ENCODE data around the gene CSMD2.

CSMD2 gene

DNA sequence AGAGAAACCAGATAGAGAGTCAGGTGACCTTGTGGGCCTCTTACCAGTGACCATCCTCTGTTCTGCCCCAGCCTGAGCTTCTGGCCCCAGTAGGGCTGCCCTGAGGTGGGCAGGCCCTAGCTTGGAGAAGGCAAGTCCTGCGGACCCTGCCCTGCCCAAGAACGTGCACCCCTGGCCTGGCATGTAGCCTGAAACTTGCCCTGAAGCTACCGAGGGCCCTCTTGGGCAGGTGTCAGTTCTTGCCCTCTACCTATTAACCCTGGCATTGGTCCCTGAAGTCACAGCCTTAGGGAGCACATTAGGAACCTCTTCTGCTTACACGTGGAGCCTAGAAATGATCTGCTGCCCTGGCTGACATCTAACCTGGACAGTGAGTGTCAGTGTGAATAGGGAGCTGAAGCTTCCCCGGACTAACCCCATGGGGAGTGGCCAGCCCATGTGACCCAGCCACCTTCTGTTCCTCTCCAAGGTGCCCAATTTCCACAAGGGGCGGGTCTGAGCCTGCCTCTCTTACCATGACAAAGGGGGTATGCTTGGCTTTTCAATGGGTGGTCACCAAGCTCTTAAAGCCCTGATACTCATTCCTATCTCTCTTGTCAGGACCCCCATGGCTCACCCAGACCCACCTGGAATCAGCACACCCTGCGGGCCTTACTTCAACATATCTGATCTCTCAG lies 529.6 kb downstream of the CSMD2 start:
- DNase-seq (ENCODE audit: low read depth): no peak

DNA sequence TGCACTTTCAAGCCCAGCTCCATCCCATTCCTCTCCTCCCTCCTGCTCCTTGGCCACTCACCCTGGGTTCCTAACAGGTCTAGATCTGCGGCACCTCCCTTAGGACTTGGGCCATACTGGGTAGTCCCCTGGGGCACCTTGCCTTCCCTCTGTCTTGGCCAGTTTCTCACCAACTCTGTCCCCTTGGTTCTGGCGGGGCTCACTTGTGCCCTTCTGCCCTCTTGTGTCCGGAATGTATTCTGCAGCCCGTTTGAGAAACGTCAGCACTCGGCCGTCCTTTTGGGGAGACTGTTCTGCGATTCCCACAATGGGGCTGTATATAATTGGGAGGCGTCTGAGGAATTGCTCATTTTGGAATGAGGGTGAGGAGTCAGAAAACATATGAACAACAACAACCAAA lies 530.2 kb downstream of the CSMD2 start:
- peak; percentile 49 for DNase-seq (ENCODE audit: low read depth)

DNA sequence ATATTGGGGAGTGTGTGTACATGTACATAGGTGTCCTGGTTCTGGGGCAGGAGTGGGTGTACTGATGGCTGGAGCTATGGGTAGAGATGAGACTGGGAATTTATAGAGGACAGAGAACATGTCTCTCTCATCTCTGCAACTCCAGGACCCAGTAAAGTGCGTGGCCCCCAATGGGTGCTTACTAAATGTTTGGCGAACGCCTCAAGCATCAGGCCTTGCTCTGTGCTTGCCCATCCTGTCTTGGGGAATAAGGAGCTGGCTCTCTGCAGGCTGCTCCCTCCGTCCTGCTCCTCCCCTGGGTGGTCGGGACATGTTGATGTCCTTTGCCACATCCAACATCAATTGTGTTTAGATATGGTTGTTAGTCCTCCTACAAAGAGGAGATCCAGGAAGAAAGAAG lies 530.9 kb downstream of the CSMD2 start:
- no peak for DNase-seq (ENCODE audit: low read depth)

DNA sequence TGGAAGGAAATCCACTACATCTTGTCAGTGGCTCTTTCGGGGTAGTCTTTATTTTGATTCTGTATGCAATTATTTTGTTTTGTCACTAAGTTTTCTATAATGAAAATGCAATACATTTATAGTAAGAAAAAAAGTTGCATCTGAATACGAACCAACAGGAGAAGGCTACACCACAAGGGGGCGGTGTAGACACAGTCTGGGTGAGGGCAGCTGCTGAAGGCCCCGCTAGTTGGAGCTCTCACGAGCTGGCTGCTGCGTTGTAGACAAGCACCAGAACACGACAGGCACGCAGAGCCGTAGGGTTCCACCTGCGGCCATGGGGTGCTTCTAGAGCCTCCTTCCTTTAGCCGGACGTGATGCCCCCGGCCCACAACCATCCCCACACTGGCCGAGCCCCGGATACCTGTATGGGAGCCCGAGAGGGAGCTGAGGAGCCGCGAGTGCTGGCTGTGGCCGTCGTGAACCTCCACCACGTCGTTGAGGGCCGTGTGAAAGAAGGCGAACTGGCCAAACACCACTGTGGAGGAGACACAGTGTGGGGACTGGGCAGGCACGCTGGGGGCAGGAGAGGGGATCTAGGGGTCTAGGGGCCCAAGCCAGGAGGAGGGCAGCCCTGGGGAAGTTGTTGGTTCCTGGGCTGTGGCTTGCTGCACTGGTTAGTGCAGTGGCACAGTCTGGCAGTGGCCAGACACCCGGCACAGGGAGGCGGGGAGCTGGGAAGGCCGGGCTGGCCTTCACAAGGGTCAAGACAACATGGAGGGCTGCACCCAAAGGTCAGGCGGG lies 531.8 kb downstream of the CSMD2 start:
- peak; percentile 80 for DNase-seq (ENCODE audit: low read depth)

DNA sequence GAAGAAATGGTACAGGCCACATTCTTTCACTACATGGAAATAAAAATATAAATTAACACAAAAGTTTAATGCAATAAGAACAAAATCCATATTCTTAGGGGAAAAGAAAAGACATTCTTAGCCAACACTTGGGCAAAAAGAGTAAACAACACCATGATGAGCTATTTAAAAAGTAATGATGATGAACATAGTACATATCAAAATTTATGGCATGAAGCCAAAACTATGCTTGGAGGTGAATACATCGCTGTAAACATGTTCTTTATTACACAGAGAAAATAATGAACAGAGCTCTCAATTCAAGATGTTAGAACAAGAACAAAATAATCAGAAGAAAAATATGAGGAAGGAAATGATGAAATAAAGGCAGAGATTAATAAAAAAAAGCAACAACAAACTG lies 534.3 kb downstream of the CSMD2 start:
- no peak for DNase-seq (ENCODE audit: low read depth)

DNA sequence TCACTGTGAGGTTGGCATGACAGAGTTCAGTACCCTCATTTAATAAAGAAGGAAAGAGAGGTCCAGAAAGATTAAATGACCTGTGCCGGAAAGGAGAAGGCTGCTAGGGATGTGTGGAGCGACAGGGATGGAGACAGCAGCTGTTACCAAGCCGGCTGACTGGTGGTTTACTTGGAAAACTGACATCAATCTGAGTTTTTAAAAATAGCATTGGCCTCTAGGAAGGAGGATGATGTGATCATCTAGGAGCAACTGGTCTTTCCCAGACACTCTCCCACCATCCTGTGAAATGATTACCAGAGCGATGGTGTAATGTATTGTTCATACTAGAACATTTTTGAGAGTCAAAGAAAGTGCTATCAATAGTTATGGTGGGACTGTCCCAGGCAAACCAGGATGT lies 538.2 kb downstream of the CSMD2 start:
- DNase-seq (ENCODE audit: low read depth): no peak

DNA sequence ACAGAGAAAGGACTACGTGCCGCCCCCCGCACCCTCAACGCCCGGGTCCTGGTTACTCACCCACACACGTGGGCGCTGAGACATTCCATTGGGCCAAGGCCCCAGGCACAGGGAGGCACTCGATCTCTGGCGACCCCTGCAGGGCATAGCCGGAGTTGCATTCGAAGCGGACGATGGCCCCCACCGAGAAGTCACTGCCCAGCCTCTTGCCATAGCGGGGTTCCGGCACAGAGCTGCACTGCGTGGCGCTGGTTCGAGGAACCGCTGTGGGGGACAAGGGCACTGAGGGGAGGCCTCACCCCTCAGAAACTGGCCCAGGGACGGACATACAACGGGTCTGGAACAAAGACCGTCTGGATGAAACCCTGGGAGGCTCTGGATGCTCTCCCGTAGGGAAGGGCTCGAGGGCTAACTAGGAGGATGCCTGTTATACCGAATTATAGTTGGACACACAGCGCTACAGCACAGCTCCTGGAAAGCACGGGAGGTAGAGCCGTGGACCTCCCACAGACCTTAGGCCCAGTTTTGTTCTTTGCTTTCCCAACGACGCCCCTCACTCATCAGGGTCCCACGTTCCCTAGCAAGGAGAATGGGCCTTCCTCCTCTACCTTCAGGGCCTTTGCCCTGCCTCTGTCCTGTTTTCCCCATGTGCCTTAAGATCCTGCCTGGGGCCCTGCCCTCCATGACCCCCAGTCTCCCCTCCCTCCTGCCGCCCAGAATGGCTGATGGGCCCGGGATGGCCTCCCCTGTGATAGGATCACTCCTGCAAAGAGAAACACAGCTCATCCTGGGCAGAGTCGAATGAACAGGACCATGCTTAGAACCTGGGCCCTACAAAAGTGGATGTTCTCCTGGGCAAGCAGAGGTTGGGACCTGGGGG lies 539.8 kb downstream of the CSMD2 start:
- DNase-seq (ENCODE audit: low read depth): peak; percentile 7

DNA sequence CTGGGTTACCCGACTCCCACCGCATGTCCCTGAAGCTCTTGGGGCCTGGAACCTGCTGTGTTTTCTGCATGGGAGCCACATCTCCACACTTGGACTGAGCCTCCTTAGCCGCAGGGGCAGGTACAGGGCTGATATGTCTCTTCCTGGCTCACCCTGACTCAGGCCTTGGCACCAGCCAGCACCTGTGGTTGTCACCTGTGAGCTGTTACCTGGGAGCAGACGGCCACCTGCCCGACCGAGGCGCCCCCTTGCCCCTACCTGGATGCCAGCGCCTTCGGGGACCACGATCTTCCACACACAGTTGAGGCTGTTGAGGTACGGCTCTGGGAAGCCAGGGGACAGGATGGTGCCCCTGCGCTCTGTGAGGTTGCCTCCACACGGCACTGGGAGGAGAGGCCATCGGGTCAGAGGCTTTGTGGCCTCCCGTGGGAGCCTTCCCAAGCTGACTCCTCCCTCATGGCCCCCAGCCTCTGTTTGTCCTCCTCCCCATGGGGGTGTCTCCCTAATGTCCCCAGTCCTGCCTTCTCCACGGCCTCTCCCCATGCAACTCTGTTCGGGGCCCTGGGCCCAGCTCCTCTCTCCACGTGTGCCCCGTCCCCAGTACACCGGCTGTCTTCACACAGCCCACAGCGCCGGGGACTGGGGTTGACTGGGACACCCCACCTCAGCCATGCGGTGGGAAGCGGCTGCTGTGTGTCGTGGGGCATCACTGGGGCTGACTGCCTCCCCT lies 540.6 kb downstream of the CSMD2 start:
- no peak for DNase-seq (ENCODE audit: low read depth)

DNA sequence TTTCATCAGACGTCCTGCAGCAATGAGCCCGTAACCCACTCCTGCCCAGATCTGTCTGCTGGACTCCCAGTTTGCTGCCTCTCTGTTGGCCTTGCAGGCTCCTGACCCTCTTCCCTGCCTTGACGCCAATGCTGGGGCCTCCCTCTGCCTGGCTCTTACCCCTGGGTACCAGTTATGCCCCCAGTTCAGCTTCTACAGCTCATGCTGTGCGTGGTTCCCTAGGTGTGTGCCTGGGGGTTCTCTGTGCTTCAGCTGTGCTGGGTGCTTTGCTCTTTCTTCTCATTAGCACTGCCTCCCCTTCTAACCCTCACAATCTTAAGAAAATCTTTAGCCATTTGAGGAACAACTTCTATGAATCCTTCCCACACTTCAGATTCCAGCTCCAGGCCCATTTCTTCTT lies 541.2 kb downstream of the CSMD2 start:
- DNase-seq (ENCODE audit: low read depth): no peak

DNA sequence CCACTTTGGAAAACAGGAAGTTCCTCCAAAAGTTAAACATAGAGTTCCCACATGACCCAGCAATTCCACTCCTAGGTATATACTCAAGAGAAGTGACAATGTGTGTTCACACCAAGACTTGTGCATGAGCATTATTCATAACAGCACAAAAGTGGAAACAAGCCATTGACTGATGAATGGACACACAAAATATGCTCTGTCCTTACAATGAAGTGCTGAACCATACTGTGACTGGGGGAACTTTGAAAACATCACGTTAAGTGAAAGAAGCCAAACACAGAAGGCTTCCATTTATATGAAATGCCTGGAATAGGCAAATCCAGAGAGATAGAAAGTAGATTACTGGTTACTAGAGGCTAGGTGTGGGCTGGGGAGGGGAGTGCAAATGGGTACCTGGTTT lies 542.3 kb downstream of the CSMD2 start:
- no peak for DNase-seq (ENCODE audit: low read depth)

DNA sequence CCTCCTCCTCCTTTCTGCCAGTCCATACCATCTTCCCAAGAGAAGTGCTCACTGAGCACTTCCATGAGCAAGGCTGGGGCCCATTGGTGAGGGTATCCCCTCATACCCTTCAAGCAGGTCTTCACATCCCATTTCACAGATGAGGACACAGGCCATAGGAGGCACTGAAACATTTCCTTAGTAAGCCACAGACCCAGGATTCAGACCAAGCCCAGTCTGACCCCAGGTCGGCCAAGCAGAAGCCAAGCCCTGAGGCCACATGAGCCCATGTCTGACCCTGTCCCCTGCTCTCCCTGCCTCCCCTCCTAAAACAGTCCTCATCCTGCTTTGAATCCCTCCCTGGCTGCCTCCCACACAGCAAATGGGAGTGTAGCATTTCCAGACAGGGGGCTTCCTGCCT lies 546.4 kb downstream of the CSMD2 start:
- DNase-seq (ENCODE audit: low read depth): no peak

DNA sequence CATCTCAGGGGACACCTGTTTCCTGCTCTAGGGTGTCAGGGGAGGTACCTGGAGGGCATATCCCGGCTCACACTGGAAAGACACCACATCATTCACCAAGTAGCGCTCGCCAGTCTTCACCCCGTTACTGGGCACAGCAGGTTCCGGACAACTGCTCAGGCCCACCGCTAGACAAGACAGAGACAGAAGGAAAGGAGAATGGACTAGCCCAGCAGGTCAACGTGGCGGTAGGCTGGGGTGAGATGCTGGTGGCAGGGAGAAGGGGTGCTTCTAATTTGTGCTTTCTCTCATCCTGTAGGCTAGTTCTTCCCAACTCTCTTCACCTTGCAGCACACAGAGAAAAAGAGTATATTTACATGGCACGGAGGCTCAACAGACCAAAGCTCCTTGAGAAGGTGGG lies 547.6 kb downstream of the CSMD2 start:
- DNase-seq (ENCODE audit: low read depth): no peak

DNA sequence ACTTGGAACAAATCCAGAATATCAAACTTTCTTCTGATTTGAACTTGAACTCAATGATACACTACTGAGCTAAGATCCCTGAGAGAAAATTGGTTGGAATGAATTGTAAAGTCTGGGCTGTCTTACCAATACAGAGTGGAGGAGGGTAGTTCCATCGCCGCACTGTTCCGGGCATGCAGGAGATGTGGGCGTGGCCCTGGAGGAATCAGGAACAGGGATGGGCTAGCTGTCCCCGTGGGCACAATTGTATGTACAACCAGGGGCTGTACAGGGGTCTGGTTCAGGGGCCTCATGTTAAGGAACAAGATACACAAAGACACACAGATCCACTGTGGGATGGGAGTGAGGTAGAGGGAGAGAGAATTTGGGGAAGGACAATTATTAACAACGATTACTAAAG lies 548.2 kb downstream of the CSMD2 start:
- no peak for DNase-seq (ENCODE audit: low read depth)

DNA sequence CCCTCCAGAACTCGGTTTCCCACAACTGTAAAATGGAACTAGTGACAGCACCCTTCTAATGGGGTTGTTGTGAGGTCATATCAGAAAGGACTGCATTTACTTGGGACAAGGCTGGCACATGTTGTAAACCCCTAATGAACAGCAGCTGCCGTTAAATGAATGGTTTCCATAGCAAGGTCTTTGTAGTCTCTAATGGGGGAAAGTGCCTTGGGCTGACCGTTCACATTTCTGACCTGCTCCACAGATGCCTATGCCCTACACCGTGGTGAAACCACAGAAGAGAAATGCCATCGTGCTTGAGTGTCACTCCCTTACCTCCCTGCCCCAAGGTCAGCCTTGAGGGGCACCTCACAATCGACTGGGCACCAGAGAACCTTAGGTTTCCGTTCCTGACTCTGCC lies 549.5 kb downstream of the CSMD2 start:
- no peak for DNase-seq (ENCODE audit: low read depth)

DNA sequence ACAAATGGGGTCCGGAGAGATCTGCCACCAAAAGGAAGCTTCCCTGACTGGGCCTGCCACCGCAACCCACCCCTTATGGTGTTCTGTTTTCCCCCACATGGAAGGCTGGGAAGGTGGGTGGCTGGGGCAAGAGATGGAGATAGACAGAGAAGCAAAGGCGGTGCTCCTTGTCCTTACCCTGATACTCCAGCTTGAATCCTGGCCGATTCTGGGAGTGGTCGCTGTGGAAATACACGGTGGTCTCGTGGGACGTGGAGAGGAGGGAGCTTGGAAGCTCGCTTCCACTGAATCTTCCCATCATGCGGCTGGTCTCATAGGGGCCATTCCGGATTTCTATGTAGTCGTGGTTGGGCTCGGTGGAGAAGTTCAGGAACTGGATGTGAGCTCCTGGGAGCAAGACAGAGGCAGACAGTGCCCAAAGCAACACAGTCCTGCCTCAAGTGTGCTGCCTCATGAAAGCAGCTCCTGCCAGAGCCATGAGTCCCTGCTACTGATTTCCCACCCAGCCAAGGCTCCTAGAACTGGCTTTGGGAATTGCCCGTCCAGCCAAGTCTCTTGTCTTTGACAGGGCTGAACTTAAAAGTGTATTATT lies 554.1 kb downstream of the CSMD2 start:
- DNase-seq (ENCODE audit: low read depth): no peak

DNA sequence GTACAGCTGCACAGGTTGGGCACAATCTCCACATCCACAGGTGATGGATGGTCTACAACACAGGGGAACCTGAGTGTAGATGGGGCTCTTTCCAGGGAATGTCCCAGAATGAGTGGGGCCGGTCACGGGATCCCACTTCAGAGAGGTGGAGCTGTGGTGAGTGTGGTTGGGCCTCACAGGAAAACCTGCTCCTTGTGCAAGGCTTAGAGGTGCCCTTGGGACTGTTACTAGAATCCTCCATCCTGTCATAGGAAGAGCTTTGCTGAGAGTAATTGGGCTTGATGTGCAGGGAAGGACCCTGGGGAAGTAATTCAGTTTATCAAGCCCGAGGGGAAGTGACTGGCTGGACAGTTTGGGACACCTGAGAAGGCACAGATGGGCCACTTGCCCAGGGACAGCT lies 554.6 kb downstream of the CSMD2 start:
- no peak for DNase-seq (ENCODE audit: low read depth)

DNA sequence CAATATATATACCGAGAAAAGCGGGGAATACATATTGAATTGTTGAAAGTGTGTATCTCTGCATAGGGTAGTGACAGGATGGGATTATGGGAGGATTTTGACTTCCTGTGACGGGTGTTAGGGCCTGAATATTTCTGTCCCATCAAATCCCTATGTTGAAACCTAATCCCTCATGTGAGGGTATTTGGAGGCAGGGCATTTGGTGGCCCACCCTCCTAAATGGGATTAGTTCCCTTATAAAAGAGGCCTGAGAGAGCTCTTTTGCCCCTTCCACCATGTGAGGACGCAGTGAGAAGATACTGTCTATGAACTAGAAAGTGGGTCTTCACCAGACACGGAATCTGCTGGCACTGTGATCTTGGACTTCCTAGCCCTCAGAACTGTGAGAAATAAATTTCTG lies 555.3 kb downstream of the CSMD2 start:
- no peak for DNase-seq (ENCODE audit: low read depth)

DNA sequence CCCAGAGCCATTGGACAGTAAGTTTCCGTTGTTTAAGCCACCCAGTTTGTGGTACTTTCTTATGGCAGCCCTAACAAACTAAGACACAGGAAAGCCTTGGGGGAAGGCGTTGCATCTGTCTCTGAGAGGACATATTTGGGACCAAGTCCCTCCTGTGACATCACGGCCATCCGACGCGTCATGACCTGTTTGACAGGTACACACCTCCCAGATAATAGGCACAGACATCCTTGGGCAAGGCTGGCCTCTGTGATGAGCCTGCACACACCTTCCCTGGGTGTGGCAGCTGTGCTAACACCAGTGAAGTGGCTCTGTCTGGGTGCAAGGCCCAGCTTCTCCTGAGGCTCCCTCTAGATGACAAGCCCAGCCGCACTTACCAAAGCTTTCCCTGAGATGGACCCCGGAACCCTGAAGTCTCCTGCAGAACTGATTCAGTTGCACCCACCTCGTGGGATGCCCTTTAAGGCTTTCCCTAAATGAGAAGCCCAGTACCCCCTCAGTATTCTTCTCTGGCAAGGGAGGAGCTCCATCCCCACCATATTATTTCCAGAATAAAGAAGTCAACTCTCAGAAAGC lies 556.1 kb downstream of the CSMD2 start:
- no peak for DNase-seq (ENCODE audit: low read depth)

DNA sequence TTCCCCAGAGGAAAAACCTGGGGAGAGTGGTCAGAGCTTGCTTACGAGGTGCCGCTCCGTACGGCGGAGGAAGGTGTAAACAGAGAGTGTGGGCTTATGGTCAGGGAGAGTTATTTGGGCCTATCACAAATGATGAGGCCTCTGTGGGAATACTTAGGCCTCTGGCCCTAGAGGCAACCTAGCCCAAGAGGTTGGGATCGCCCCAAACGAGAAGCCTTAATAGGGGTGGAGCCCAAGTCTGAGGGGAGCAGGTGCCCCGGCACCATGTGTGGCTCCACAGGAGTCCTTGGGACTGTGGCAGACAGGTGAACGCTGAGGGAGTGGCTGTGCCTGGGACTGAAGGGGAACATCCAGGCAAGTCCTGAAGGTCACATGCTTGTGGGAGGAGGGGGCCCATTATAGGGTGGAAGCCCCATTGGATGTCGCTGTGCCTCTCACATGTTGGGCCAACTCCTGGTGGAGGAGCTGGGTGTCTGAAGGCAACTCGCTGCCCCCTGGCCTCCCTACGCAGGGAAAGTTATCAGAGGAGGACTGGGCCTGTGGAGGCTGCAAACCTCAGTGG lies 557.5 kb downstream of the CSMD2 start:
- no peak for DNase-seq (ENCODE audit: low read depth)

DNA sequence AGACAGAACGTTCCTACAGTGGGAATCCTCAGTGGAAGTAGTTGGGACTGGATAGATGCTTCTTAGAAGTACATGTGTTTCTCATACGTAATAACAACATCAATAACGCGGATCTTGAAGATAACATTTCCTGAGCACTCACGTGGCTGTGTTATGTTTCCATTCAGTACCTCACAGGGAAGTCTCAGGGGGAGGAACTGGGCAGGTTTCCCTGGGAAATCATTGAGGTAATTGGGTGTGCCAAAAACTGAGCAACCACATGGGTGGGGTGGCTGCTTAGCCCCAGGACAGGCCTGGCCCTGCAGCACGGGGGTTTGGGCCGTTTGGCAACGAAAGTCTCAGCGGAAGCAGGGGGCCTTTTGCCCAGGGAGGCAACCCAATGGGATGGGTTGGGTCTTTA lies 558.8 kb downstream of the CSMD2 start:
- DNase-seq (ENCODE audit: low read depth): no peak

DNA sequence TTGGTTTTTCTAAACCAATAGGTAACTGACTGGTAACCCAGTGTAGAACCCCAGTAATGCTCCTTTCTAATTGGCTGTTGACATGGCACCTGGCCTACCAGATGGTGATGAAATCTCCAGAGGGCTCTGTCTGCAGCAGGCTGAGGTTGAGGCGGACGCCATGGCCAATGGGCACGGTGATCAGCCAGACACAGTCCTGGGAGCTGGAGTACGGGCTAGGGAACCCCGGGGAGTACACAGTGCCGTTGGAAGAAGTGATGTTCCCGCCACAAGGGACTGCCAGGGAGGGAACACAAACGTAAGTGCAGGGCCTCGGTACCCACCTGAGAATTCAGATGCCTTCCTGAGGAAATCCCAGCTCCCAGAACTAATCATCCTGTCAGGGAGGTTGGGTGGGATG lies 562.8 kb downstream of the CSMD2 start:
- no peak for DNase-seq (ENCODE audit: low read depth)

Data from ELR (cell line).